SKM-1 treated with dmso at 0.1 percent for 144 hours (cell line): ENCODE data around the gene DNASE2B.

Source experiments
- DNase-seq: peaks from one replicate; lab custom pipeline; 2025; ENCODE audit not compliant: unreplicated experiment; lab: John Stamatoyannopoulos, UW

Gene DNASE2B

DNA sequence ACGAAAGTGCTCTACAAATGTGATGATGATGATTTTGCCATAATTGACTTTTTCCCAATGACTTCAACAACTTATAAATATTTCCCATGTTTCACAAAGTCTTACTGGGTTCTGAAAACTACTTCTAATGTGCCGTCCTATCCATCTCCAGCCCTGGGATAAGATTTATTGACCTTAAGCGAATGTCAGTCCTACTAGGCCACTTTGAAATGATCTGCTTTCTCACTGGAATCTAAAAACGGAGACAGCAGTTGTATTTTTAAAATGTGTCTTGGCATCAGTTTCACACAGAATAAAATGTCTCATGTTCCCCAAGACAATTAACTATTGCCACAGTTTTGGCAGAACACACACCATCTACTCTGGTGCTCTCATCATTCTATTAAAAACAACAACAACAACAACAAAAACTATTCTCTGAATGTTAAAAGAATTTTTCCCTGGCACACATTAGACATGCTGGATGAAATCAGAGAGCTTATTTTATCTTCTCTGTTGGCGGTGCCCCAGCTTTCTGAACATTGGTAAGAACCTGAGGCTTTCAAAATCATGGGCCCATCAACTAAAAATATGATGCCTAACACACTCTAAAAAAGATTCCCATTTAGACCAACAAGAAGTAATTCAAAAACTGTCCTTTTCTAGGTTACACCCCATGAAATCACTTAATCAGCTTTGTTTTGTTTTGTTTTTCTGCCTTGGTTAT is 23.1 kb upstream of the DNASE2B start:
- no peak for DNase-seq

DNA sequence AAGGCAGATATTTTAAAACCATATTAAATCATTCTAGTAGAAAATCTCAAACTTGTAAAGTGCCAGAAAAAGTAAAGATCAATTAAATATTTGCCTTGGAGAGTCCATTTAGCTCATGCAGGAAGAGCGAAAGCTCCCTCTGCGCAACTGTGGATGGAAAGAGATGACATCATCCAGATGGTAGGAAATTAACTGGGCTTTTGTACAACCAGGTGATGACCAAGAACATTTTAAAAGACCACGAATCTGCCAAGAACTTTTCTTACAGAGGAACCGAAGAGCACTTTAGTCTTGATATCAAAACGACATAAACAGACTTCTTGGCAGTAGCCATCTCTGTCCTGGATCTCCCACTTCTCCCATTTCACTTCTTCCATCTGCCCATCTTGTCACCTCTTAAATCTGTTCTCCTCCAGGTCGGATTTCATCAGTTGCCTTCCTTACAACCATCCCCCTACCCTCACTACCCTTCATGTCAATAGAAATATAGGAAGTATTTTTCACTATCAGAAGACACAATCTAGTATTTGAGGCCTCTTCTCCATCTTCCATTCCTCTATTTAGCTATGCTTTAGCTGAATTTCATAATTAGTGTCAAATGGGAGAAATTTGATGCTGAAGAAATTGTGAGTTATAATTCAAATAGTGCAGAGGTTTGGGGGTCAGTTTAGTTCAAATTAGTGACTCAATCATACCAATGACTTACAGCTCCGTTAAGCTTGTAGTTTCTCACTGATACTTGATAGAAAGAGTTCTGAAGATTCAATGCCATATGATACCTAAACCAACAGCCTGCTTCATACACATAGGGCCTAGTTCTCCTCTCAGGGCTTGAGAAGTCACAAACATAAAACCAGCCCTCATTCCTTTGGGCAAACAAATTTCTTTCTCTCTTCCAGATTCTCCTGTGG is 22.0 kb upstream of the DNASE2B start:
- DNase-seq: no peak

DNA sequence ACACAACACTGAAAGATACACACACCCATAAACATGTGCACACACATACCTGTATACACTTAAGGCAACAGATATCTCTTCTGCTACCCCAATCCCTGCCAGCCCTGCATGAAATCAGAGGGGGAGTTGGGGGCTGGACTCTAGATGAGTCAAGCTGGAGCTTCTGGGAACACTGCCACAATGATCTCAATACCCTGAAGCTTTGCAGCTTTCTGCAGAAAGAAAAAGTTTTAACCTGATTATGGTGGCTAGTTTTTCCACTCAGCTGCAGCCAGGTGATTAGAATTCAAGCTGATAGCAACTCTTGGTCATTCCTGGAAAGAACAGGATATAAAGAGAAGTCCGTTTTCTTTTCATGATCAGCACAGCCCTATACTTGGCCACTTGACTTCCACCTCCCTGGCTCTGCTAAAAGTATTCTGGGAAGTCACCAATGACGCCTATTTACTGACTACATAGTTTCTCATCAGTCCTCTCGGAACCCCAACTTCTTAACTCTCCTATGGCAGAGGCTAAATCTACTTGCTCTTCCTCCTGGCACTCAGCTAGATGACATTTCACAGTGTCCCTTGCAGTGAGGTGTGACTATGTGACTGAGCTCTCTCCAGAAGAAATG is 20.7 kb upstream of the DNASE2B start:
- no peak for DNase-seq

- DNase-seq: no peak
Measured at GRCh38 chr1:84379138-84379916, 19.0 kb upstream of the DNASE2B start.

DNA sequence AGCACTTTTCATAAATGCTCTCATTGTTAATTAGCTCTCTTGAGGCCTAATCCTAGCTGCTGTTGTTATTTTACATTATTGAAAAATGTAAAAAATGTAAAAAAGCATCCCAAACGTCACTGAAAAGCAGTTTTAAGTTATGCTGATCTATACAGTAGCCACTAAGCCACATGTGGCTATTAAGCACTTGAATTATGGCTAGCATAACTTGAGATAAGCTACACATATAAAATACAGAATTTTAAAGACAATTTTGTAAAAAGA is 18.4 kb upstream of the DNASE2B start:
- no peak for DNase-seq

DNA sequence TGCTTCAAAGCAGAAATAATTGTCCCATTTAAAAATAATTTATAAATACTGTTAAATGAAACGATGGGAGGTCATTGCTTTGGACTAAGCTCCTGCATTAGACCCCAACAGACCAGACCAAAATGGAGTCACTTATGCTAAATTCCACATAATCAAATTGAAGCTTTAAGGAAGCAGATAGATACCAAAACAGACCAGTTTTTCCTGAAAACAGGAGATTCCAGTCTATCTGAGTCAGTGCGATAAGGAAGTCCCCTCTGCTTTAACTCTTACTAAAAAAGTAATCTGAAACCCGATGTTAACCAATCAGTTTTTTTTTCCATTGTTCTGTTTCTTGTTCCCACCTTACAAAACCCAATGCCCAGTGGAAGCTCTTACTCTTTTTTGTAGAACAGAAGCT is 16.2 kb upstream of the DNASE2B start:
- no peak for DNase-seq

GRCh38 chr1:84385347-84385746 is 12.9 kb upstream of the DNASE2B start:
- no peak for DNase-seq

DNA sequence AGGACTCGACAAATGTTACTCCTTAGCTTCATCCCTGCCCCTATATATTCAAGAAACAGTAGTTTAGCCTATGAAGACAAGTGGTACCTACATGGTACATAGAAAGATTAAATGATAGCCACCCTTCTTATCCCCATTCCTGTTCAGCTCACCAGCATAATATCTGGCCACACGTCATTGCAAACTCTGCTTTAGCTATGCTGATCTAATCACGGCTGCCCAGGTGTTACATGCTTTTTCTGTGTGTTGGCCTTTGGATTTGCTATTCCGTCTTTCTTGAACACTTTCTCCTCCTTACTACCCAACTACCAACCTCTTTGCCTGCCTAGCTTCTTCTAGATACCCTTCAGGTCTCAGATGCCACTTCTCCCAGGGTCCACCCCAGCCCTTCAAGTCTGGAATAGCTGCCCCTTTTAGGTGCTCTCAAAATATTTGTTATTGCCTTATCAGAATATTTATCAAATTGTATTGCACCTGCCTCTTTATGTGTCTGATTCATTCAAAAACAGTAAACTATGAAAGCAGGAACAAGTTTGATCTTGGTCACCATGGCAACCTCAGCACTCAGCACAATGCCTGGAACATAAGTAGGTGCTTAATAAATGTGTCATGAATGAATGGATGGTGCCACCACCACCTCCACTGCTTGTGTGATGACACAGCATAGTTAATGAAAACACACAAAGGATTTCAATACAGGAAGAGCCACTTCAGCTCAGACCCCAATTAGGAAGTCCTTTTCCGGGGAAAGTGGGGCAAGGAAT is 11.4 kb upstream of the DNASE2B start:
- DNase-seq: no peak

DNA sequence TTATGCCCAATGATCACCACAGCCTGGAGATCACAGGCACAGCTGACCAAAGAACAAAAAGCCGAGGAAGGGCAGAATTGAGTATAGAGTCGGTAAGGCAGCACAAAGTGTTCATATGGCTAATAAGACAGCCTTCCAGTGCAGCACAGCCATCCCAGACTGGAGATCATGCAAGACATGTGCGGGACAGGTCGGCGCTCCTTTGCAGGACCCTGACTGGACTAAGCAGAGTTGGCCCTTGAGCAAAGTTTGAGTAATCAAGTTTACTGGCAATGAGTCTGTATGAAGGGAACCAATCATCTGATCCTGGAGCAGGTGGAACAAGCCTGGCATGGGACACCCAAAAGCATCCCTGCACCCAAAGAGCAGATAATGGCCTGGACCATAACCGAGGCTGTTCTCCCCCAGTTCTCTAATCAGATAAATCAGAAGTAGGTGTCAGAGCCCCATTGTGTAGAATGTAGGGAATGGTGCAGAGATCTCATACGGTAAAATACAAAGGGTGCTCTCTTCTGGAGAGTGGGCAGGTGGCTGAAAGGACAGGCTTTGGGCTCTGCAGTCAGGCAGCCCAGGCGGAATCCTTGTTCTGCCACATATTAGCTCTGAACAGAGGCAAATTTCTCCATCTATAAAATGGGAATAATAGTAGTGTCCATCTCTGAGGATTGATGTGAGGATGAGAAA is 10.7 kb upstream of the DNASE2B start:
- DNase-seq: no peak

DNA sequence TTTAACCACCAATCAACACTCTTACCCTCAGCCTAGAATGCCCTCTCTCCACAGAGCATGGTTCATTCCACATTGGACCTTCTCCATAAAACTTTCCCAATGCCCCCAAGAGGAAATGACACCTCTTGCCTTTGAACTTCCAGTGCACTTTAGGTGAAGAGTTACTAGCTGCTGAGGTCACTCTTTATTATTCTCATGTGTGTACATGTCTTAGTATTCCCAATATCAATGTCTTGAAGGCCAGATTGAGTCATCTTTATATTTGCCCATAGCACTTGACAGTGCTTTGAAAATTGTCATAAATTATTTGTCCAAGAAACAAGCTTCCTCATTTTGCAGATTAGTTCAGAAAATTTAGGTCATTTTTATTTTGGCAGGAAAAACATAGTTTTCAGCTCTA is 8.1 kb upstream of the DNASE2B start:
- no peak for DNase-seq

DNA sequence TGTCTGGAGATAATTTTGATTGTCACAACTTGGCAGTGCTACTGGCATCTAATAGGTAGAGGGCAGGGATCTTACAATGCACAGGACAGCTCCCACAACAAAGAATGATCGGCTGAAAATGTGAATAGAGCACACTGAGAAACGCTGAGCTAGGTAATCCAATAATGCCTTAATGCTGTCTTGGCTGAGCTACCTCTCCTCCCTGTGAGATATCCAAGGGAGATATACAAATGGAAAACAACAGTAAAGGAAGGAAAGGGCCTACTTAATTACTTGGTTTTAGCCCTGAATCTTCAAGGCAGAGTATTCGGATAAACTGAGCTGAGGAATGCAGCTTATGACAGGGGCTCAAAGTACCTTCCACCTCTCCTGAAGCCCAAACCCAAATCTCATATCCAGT is 2.9 kb downstream of the DNASE2B start:
- DNase-seq: no peak

DNA sequence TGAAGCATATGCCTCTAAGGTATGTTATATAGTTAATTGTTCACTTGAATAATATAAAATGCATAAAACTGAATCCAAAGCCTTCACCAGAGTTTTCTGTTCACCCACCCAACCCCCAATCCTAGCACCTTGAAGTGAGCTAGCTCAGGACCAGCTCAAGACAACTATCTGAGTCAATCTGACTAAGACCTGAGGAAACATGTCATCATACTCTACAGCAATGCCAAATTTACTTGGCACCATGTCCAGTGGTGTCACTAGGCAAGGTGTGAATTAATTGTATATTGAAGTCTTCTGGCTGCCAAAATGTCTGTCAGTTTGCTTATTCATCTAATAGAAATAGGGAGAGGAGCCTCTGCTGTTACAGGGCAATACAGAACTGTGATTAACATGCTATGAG is 3.8 kb downstream of the DNASE2B start:
- no peak for DNase-seq

GRCh38 chr1:84402501-84402900 is 4.2 kb downstream of the DNASE2B start:
- no peak for DNase-seq

- no peak for DNase-seq
Measured at GRCh38 chr1:84403347-84403746, 5.1 kb downstream of the DNASE2B start.

GRCh38 chr1:84406346-84406861 is 8.1 kb downstream of the DNASE2B start:
- no peak for DNase-seq

- no peak for DNase-seq
Measured at GRCh38 chr1:84407524-84407923, 9.2 kb downstream of the DNASE2B start.

- DNase-seq: no peak
Measured at GRCh38 chr1:84407958-84408422, 9.7 kb downstream of the DNASE2B start.

DNA sequence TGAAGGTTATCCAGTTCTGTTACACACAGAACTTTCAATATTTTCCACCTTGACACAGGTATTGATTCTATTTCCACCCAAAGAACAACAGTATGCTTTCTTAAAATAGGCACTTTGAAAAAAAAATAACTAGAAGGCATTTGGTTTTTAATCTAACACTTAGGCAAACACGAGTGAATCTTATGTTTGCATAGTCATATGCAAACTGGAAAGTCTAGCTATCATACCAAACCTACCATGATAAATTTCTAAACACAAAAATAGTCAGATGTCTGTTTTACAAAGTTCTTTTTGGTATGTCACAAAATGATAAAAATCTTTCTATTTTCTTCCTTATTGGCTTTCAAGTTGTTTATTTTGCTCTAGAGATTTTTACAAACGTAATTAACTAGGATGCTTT is 11.6 kb downstream of the DNASE2B start:
- DNase-seq: no peak

- DNase-seq: no peak
Measured at GRCh38 chr1:84410328-84411095, 12.2 kb downstream of the DNASE2B start.
